Measurements from ENCODE around the gene JPH2.

DNA sequence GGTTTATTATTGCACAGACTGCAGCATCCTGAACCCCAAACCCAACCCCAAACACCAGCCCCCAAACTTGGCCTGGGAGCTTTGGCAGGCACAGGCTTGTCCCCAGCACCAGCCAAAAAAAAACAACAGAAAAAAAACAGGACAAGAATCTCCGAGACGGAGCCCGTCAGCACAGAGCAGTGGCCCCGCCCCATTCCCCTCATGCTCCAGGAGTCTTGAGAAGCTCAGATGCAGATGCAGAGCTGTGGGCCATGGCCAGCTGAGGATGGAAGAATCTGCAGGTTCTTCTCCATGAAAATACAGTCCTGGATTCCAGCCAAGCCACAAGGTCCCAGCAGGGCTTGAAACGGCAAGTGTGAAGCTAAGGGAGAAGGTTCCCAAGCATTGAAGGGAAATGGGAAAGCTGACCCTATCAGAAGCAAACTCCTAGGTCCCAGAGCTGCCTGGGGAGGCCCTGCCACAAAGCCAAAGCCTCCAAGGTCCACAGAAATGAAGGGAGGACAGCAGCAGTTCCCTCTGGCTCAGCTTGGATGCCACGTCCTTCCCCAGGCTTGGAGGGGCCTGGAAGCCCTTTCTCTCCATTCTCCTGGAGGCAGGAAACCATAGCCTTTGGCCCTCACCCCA is 75.2 kb downstream of the JPH2 start:
- TF ChIP-seq, protein P1, sequence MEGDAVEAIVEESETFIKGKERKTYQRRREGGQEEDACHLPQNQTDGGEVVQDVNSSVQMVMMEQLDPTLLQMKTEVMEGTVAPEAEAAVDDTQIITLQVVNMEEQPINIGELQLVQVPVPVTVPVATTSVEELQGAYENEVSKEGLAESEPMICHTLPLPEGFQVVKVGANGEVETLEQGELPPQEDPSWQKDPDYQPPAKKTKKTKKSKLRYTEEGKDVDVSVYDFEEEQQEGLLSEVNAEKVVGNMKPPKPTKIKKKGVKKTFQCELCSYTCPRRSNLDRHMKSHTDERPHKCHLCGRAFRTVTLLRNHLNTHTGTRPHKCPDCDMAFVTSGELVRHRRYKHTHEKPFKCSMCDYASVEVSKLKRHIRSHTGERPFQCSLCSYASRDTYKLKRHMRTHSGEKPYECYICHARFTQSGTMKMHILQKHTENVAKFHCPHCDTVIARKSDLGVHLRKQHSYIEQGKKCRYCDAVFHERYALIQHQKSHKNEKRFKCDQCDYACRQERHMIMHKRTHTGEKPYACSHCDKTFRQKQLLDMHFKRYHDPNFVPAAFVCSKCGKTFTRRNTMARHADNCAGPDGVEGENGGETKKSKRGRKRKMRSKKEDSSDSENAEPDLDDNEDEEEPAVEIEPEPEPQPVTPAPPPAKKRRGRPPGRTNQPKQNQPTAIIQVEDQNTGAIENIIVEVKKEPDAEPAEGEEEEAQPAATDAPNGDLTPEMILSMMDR (IDR thresholded peaks at IDR 0.05) = no peak
- no peak for TF ChIP-seq EP300 (IDR thresholded peaks at IDR 0.05)
